LNCaP clone FGC (cell line): ENCODE measurements around the gene INTS3.

Source experiments
- DNase-seq: peaks from one replicate; pipeline ENCODE4 v3.0.0-alpha.2; 2011; ENCODE audit warnings: low read depth
- H3K4me3 ChIP-seq: 2 replicates; pipeline ENCODE4 v1.5.1; 2011; ENCODE audit warnings: mild to moderate bottlenecking, low read depth, low read length, control low read depth
- TF ChIP-seq, protein P1 (sequence below): IDR thresholded peaks from 2 replicates; pipeline ENCODE4 v1.5.1; 2012; ENCODE audit warnings: mild to moderate bottlenecking; ENCODE audit not compliant: control insufficient read depth, insufficient read depth; ENCODE audit errors: extremely low read depth

INTS3 gene

DNA sequence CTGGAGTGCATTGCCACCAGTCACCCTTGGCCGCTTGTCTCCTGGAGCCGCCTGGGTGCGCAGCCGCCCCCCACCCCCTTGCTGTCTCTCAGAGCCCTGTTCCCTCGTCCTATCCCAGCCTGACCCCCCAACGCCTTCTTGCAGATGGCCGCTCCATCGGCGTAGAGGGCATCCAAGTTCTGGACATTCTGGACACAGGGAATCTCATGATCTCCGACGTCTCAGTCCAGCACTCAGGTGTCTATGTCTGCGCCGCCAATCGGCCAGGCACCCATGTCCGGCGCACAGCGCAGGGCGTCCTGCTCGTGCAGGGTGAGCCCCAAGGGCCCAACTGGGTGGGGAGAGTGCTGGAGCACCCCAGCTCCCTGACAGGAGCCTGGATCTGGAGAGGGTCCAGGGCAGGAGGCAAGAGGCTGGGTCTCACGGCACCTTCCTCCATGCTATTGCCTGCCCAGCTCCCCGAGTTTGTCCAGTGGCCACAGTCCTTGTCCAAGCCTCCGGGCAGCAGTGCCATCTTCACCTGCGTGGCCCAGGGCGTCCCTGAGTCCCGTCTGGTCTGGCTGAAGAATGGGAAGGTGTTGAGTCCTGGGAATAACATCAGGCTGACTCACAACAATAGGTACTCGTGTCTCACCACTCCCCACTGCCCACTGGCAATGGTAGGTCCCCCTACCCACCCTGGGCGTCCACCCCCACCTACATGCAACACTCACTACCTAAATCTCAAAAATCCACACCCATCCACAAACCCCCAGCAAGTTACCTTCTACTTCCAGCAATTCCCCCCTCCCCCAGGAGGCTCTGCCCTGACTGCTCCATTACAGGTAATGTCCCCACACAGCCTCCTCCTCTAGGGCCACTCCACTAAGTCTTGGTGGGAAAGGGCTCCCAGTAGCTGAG lies 72.0 kb downstream of the INTS3 start:
- no peak for DNase-seq
- TF ChIP-seq, protein P1, sequence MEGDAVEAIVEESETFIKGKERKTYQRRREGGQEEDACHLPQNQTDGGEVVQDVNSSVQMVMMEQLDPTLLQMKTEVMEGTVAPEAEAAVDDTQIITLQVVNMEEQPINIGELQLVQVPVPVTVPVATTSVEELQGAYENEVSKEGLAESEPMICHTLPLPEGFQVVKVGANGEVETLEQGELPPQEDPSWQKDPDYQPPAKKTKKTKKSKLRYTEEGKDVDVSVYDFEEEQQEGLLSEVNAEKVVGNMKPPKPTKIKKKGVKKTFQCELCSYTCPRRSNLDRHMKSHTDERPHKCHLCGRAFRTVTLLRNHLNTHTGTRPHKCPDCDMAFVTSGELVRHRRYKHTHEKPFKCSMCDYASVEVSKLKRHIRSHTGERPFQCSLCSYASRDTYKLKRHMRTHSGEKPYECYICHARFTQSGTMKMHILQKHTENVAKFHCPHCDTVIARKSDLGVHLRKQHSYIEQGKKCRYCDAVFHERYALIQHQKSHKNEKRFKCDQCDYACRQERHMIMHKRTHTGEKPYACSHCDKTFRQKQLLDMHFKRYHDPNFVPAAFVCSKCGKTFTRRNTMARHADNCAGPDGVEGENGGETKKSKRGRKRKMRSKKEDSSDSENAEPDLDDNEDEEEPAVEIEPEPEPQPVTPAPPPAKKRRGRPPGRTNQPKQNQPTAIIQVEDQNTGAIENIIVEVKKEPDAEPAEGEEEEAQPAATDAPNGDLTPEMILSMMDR: no peak
- H3K4me3 ChIP-seq: no peak overlapping the region

DNA sequence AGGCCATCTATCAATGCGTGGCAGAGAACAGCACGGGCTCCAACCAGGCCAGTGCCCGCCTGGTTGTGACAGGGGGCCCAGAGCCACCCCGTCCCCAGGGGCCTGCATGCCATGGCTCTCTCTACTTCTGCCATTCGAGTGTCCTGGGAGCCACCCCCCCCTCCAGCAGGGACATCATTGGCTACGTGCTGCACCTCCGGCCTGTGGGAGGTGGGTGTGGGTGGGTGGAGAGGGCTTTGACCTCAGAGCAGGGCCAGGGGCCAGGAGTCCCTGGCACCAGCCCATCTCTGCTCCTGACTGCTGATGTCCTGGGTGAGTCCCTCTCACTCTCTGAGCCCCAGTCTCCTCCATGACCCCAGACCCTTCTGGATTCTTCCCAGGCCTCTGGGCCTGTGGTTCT lies 72.7 kb downstream of the INTS3 start:
- no peak for DNase-seq
- no peak overlapping the region for H3K4me3 ChIP-seq
- TF ChIP-seq, protein P1: no peak

DNA sequence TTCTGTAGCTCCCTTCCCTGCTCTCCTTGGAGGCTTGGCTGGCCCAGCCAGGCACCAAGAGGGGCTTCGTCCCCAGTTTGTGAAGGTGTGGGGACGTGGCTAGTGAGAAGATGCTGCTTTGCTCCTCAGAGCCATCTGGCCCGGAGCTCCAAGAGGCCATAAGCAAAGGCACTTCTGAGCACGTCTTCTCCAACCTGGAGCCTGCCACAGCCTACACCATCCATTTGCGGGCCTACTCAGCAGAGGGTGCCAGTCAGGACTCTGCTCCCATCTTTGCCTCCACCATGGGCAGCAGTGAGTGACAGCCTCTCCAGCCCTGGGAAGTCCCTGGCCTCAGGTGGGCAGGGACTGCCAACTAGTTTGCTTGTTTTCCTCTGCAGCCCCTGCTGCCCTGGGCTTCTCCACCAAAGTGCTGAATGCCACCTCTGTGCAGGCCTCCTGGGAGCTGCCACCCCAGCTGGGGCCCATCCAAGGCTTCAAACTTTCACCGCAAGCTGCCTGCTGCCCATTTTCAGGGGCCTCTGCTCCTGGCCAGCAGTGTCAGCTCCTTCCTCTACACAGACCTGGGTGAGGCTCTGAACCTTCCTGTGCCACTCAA lies 73.3 kb downstream of the INTS3 start:
- TF ChIP-seq, protein P1: no peak
- no peak overlapping the region for H3K4me3 ChIP-seq
- no peak for DNase-seq

DNA sequence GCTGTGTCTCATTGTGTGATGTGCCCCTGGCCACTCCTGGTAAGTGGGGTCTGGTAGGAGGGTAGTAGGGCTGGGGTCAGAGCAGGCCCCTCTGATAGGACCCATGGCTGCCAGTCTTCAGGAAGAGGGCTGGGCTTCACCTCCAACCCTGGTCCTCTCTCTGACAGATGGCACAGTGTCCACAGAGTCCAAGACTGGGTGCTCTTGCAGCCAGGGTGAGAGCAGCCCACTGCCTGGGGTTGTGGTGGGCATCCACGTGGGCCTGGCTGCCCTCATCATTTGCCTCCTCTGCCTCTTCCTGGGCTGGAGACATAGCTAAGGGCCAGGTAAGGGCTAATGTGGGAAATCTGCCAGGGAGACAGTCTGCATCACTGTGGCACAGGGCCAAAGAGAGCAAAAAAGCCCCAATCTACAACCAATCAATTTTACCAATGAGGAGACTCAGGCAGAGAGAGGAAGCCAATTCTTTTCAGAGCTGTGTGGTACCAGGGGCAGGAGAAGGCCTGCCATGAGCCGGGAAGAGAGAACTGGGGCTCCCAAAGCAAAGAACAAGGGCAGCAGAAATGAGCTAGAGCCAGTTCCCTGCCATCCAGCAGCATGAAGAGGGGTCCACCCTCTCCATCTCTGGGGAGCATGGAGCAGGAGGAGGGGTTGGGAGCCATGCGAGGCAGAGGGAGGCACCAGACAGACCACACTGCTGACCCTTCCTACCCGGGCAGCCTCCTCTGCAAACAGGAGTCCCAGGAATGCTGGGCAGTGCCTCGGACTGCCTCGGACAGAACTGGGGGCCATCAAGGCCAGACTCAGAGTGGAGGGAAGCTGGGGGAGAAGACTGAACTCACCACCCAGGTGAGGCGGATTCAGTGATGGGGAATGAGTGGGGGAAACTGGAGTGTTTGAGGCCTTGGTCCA lies 74.2 kb downstream of the INTS3 start:
- DNase-seq: no peak
- H3K4me3 ChIP-seq: no peak overlapping the region
- TF ChIP-seq, protein P1: no peak

DNA sequence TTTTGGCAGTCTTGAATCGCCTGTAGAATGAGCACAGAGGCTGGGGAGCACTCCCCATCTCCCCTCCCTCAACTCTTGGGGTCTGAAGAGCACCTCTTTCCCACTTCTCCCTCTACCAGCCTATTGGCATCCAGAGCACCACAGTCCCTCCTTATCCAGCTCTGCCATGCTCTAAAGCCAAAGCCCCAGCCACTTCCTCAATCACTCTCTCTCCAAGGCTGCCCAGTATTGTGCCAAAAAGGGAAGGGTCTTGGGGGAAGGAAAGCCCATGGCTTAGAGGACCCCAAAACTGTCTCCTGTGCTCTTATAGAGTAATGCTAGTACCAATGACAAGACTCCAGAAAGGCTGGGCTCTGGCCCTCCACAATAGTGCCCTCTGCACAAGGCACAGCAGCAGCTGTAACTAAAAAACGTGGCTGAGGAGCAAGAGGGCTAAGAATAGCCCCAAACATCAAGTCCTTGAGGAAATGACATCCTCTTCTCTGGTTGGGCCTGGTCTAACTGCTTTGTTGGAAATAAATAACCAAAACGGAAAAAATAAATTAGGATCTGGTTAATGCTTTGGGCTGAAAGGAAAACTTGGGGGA lies 75.7 kb downstream of the INTS3 start:
- no peak for DNase-seq
- no peak overlapping the region for H3K4me3 ChIP-seq
- TF ChIP-seq, protein P1: no peak

DNA sequence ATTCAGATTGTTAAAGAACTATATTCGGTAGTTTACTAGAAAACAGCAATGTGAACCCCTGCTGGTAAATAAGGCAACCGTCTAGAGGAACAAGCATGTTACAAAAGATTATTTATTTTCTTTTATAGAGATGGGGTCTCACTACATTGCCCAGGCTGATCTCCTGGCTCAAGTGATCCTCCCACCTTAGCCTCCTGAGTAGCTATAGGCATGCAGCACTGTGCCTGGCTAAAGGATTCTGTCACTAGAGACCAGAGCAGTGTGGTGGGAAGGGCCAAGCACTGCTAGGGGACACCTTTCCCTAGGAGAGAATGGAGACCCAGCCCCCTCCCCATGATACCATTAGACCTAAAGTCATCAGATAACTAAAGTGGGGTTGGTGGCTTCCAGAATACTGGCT lies 76.3 kb downstream of the INTS3 start:
- TF ChIP-seq, protein P1: no peak
- no peak for DNase-seq
- no peak overlapping the region for H3K4me3 ChIP-seq
